ENCODE measurements around the gene CFAP57. TPM values are rescaled to one million over a fixed set of nuclear protein-coding genes. Genes with fewer than 3 reads are reported as not detected.

Gene CFAP57
- total RNA-seq, 1 donor from 2014 or later: 0.75 TPM

GRCh38 chr1:43253876-43254275 is 81.7 kb downstream of the CFAP57 start:
- DNase-seq (ENCODE audit: low spot score): no peak

GRCh38 chr1:43255438-43256210 is 83.5 kb downstream of the CFAP57 start:
- DNase-seq (ENCODE audit: low spot score): no peak

- DNase-seq (ENCODE audit: low spot score): peak; percentile 87
These were observed 84.8 kb downstream of the CFAP57 start for GRCh38 chr1:43256675-43257570.

- no peak for DNase-seq (ENCODE audit: low spot score)
These were observed 86.2 kb downstream of the CFAP57 start for GRCh38 chr1:43258370-43258769.

GRCh38 chr1:43265431-43265830 is 93.3 kb downstream of the CFAP57 start:
- no peak for DNase-seq (ENCODE audit: low spot score)

GRCh38 chr1:43266881-43267280 is 94.8 kb downstream of the CFAP57 start:
- DNase-seq (ENCODE audit: low spot score): no peak

GRCh38 chr1:43267291-43267805 is 95.2 kb downstream of the CFAP57 start:
- no peak for DNase-seq (ENCODE audit: low spot score)

GRCh38 chr1:43267818-43268425 is 95.8 kb downstream of the CFAP57 start:
- no peak for DNase-seq (ENCODE audit: low spot score)

- DNase-seq (ENCODE audit: low spot score): no peak
These were observed 97.7 kb downstream of the CFAP57 start, which contains the start of gene TMEM125 for GRCh38 chr1:43269627-43270375. TSS of gene TMEM125 (plus strand) at chr1:43269983. CDS start at chr1:43272723, 2,740 bp downstream.

- DNase-seq (ENCODE audit: low spot score): peak; percentile 91
These were observed 98.4 kb downstream of the CFAP57 start for GRCh38 chr1:43270421-43271095.

GRCh38 chr1:43271186-43272118 is 99.3 kb downstream of the CFAP57 start:
- DNase-seq (ENCODE audit: low spot score): no peak

GRCh38 chr1:43272161-43272560 is 100.0 kb downstream of the CFAP57 start:
- DNase-seq (ENCODE audit: low spot score): no peak

- no peak for DNase-seq (ENCODE audit: low spot score)
These were observed 100.7 kb downstream of the CFAP57 start for GRCh38 chr1:43272576-43273571.

- DNase-seq (ENCODE audit: low spot score): no peak
These were observed 101.6 kb downstream of the CFAP57 start for GRCh38 chr1:43273708-43274107.

- no peak for DNase-seq (ENCODE audit: low spot score)
These were observed 102.1 kb downstream of the CFAP57 start for GRCh38 chr1:43274125-43274803.

GRCh38 chr1:43274804-43275180 is 102.7 kb downstream of the CFAP57 start:
- DNase-seq (ENCODE audit: low spot score): no peak

- DNase-seq (ENCODE audit: low spot score): no peak
These were observed 103.9 kb downstream of the CFAP57 start for GRCh38 chr1:43275826-43276620.

Data from mucosa of gallbladder (tissue), 1 donor.